HepG2 (cell line): ENCODE measurements around the gene FAM81A. TPM values are rescaled to one million over a fixed set of nuclear protein-coding genes. Genes with fewer than 3 reads are reported as not detected.

Source experiments
- ATAC-seq: fragments of 200-7000 bp; cut with Tn5 transposase; 3 replicates; pipeline ENCODE4 v1.9.1; 2020; ENCODE audit warnings: mild to moderate bottlenecking, moderate library complexity
- BruUV-seq: library from RNA; stranded (reverse); fragments of 400-500 nt; replicated peaks from 2 replicates; lab custom pipeline; 2021; lab: Mats Ljungman, UMichigan
- CTCF ChIA-PET: fragments of 300-600 bp; formaldehyde crosslinking; extraction: SDS; loops from one replicate; lab custom pipeline; 2021; ENCODE audit warnings: low total read pairs, inconsistent platforms, low intra/inter-chr PET ratio; lab: Yijun Ruan, JAX
- POLR2A ChIA-PET: fragments of 350-600 bp; sonication (Branson Sonifier 250); formaldehyde crosslinking; loops from one replicate; lab custom pipeline; 2020; ENCODE audit warnings: antibody characterized with exemption, inconsistent platforms; lab: Yijun Ruan, JAX
- DNase-seq: peaks from one replicate; pipeline ENCODE4 v3.0.0-alpha.2; 2015; ENCODE audit warnings: low spot score
- FAIRE-seq: peaks from 3 replicates; lab custom pipeline; 2011; peaks lifted over from hg19 to GRCh38; lab: Jason Lieb, UNC
- H2AFZ ChIP-seq: one replicate; pipeline ENCODE4 v1.6.1; 2011; ENCODE audit warnings: low read length, inconsistent platforms
- H3K27ac ChIP-seq: fragments of 300-600 bp; 3 replicates; pipeline ENCODE4 v1.8.0; 2011; ENCODE audit warnings: mixed run types, mild to moderate bottlenecking, mixed read lengths, low read length, inconsistent platforms; ENCODE audit not compliant: insufficient read depth; ENCODE audit errors: extremely low read length
- H3K27me3 ChIP-seq, 2 experiments: fragments of 200-600 bp in 1 of 2; 2 replicates in 1 of 2; 3 replicates in 1 of 2; pipeline versions ENCODE4 v1.6.0 to v1.8.0; 2011; ENCODE audit warnings: low read length in 2 of 2, mild to moderate bottlenecking in 2 of 2, moderate library complexity in 2 of 2, inconsistent platforms in 1 of 2; ENCODE audit not compliant: insufficient read depth in 2 of 2, control insufficient read depth in 1 of 2
- H3K36me3 ChIP-seq, 2 experiments: fragments of 200-600 bp in 1 of 2; replicated peaks in 1 of 2; 2 replicates in 1 of 2; 3 replicates in 1 of 2; pipeline versions ENCODE4 v1.5.1 to v1.8.0; 2011; ENCODE audit warnings: low read length in 2 of 2, inconsistent platforms in 1 of 2; ENCODE audit not compliant: insufficient read depth in 2 of 2, control insufficient read depth in 1 of 2
- H3K4me1 ChIP-seq: 2 replicates; pipeline ENCODE4 v1.5.1; 2012; ENCODE audit warnings: low read length, inconsistent platforms; ENCODE audit not compliant: insufficient read depth
- H3K4me2 ChIP-seq: 2 replicates; pipeline ENCODE4 v1.6.0; 2011; ENCODE audit warnings: low read depth, low read length, inconsistent platforms
- H3K4me3 ChIP-seq, 3 experiments: fragments of 200-600 bp in 1 of 3; sonication (generic), shearing (Covaris generic) in 1 of 3; replicated peaks in 1 of 3; 2 replicates each; pipeline ENCODE4 v1.5.1; 2011 to 2016; ENCODE audit warnings: low read length in 3 of 3, inconsistent platforms in 2 of 3, low read depth in 2 of 3, mild to moderate bottlenecking in 2 of 3, control low read depth in 1 of 3, mixed read lengths in 1 of 3; ENCODE audit not compliant: insufficient read depth in 1 of 3
- H3K79me2 ChIP-seq: one replicate; pipeline ENCODE4 v1.6.1; 2011; ENCODE audit warnings: low read length, inconsistent platforms; ENCODE audit not compliant: insufficient read depth
- H3K9ac ChIP-seq: 2 replicates; pipeline ENCODE4 v1.6.0; 2011; ENCODE audit warnings: mild to moderate bottlenecking, low read depth, low read length, inconsistent platforms; ENCODE audit not compliant: insufficient read depth
- H3K9me3 ChIP-seq: 2 replicates; pipeline ENCODE4 v1.5.1; 2012; ENCODE audit warnings: mild to moderate bottlenecking, low read length
- H4K20me1 ChIP-seq: 2 replicates; pipeline ENCODE4 v1.6.0; 2011; ENCODE audit warnings: inconsistent platforms, mild to moderate bottlenecking, low read length, moderate library complexity; ENCODE audit not compliant: insufficient read depth
- AGO1 ChIP-seq: fragments of 200-400 bp; formaldehyde crosslinking; IDR thresholded peaks from 2 replicates; pipeline ENCODE4 v1.6.1; 2017; ENCODE audit warnings: mild to moderate bottlenecking, low read depth, low read length, moderate library complexity; ENCODE audit not compliant: poor library complexity, severe bottlenecking
- HMG20B ChIP-seq: conservative IDR thresholded peaks from 2 replicates; pipeline ENCODE4 v1.6.1; 2016; ENCODE audit warnings: missing genetic modification reagents, missing compliant biosample characterization
- KAT8 ChIP-seq: IDR thresholded peaks from 2 replicates; pipeline ENCODE4 v1.6.1; 2016; ENCODE audit warnings: missing genetic modification reagents, missing compliant biosample characterization
- NR1H2 ChIP-seq: sonication (generic); formaldehyde crosslinking; IDR thresholded peaks from 2 replicates; pipeline ENCODE4 v1.8.1; 2022; ENCODE audit warnings: low read depth, missing genetic modification reagents, borderline replicate concordance
- ZNF30 ChIP-seq: sonication (generic); formaldehyde crosslinking; IDR thresholded peaks from 2 replicates; pipeline ENCODE4 v1.5.0; 2020; ENCODE audit warnings: mild to moderate bottlenecking, missing genetic modification reagents
- ZNF350 ChIP-seq: sonication (generic); formaldehyde crosslinking; IDR thresholded peaks from 2 replicates; pipeline ENCODE4 v1.4.0; 2020; ENCODE audit warnings: mild to moderate bottlenecking, low read depth, missing genetic modification reagents, borderline replicate concordance
- ZNF850 ChIP-seq: sonication (generic); formaldehyde crosslinking; conservative IDR thresholded peaks from 2 replicates; pipeline ENCODE4 v1.9.0; 2021; ENCODE audit warnings: mild to moderate bottlenecking, missing genetic modification reagents
- WGBS: methylation state at CpG from one replicate; pipeline ENCODE4 v1.1.6; 2017; ENCODE audit warnings: low lambda C conversion rate; 5-methylcytosine and 5-hydroxymethylcytosine counted together
- in situ Hi-C: cut with HindIII; loops from 2 replicates; pipeline ENCODE4 v1.10.0; 2017; ENCODE audit warnings: low pct_unique_long_range_greater_than_20kb; ENCODE audit not compliant: extremely low pct_ligation_motif_present
- intact Hi-C: fragments of 100-400 bp; cut with micrococcal nuclease; formaldehyde crosslinking; loops from one replicate; pipeline ENCODE4 v1.10.0; 2022; ENCODE audit not compliant: unreplicated experiment
- polyA plus RNA-seq, 8 experiments: library from polyadenylated mRNA; depleted of rRNA in 3 of 8; stranded (reverse) in 7 of 8; unstranded in 1 of 8; fragments of >200 nt; fragmentation: Illumina TruSeq in 4 of 8; extraction: Trizol in 4 of 8; gene quantifications; 2 replicates each; pipeline versions ENCODE4 v1.2.1 to v1.2.3, GENCODE V29; 2011 to 2016; ENCODE audit warnings: low read depth in 4 of 8, missing spikeins in 1 of 8, mixed read lengths in 1 of 8; ENCODE audit not compliant: insufficient read depth in 1 of 8
- total RNA-seq, 5 experiments: library from RNA; depleted of rRNA; stranded (reverse); fragments of >200 nt; fragmentation: Illumina TruSeq; extraction: Trizol; gene quantifications; 2 replicates each; pipeline ENCODE4 v1.2.3, GENCODE V29; 2016; ENCODE audit warnings: low read depth in 1 of 5
- TF ChIP-seq, protein P1 (sequence below): sonication (generic); formaldehyde crosslinking; IDR thresholded peaks from 2 replicates; pipeline ENCODE4 v1.5.1; 2020; ENCODE audit warnings: mild to moderate bottlenecking, missing genetic modification reagents, moderate library complexity
- TF ChIP-seq, protein P2 (sequence below): sonication (generic); formaldehyde crosslinking; IDR thresholded peaks from 2 replicates; pipeline ENCODE4 v1.4.0; 2020; ENCODE audit warnings: missing genetic modification reagents

FAM81A gene
- total and polyA plus RNA-seq, 2 of the 13 experiments (the other 11 are each of a cell fraction or from before 2014, with no cell fraction given), result 0.09 TPM; not detected in 1

DNA sequence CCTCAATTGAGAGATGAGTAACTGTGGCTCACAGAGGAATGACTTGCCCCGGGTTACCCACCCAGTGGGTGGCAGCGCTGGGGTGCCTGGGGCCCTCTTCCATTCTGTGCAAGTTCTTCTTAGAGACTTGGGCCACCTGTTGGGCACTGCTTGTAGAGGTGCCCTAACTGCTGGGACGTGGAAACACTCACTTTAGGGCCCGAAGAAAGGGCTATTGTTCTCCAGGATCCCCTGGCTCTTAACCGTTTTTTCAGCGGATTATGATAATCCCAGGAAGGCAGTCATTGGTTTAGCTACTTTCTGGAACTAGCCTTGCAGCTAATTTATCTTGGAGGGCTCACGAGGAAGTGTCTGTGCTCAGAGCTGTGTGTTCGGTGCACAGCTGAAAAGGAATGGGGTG is 107.6 kb downstream of the FAM81A start:
- DNase-seq (peak; percentile 13), FAIRE-seq (no peak), ATAC-seq (peak; percentile 26; the same call in 2 of the 3 replicates)
- peak overlapping the region; percentile 41 for H3K4me2 ChIP-seq
- no TSS peak for BruUV-seq
- H3K9ac ChIP-seq, result no peak overlapping the region
- H3K27ac ChIP-seq, result no peak overlapping the region
- intact Hi-C loops (no loop called here), in situ Hi-C loops (no loop called here)
- no peaks in the 10 kb centered on the region for H3K79me2 ChIP-seq
- peaks cover 5 to 32% of the 10 kb centered on the region in 2 experiments; a peak in 4 of 5 replicates for H3K27me3 ChIP-seq
- H3K9me3 ChIP-seq, result no peaks in the 10 kb centered on the region
- H3K36me3 ChIP-seq, result no peaks in the 10 kb centered on the region
- TF ChIP-seq, protein P1, sequence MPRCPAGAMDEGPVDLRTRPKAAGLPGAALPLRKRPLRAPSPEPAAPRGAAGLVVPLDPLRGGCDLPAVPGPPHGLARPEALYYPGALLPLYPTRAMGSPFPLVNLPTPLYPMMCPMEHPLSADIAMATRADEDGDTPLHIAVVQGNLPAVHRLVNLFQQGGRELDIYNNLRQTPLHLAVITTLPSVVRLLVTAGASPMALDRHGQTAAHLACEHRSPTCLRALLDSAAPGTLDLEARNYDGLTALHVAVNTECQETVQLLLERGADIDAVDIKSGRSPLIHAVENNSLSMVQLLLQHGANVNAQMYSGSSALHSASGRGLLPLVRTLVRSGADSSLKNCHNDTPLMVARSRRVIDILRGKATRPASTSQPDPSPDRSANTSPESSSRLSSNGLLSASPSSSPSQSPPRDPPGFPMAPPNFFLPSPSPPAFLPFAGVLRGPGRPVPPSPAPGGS (CRISPR knock-in tag), result 0 out of 2 replicates have a peak, but pooled peaks have one; percentile 26
- TF ChIP-seq AGO1 (no peak), HMG20B (no peak), NR1H2 (no peak), ZNF350 (CRISPR knock-in tag) (no peak)
- POLR2A ChIA-PET, result interaction anchor here (0.6 kb wide), 1 partner anchor 634 kb away, joined by 3 read pairs; no protein-coding TSS in a partner anchor
- H3K4me3 ChIP-seq, result peak overlapping the region in 1 of 3 experiments; percentile 32; a peak in 1 of 6 replicates
- no peak overlapping the region for H2AFZ ChIP-seq
- H4K20me1 ChIP-seq, result no peaks in the 10 kb centered on the region
- CTCF ChIA-PET, result no interaction called here
- 17% methylated on average over 4 of the region's 8 CpGs for WGBS
- H3K4me1 ChIP-seq, result peaks cover 61% of the 10 kb centered on the region

DNA sequence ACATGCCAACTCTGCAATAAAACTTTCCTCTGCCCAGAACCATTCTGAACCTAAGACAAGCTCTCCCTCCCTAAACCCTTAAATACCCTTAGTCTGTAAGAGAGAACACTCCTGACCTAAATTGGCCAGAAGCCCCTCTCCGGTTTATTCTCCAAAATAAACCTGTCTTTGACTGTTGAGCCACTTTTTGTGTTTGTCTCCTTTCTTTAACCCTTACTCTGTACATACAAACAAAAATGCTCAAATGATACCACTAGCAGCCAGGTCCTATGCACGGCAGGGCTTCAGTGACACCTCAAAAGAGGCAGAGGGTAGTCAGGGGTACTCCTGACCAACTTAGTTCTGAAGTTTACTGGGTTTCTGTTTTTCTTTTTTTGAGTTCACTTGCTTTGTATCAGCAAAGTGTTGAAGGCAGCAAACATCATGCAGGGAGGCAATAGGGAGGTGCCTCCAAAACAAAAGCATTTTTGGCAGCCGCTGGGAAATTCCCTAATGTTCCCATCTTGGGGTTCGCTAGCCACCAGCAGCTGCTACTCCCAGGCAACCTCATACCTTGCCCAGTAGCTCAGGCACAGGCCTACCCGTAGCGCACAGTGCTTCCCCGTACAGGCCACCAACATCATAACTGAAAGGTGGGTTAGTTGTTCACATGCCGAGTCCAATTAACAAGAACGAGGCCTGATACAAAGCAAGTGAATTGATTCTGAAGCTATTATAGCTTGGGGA is 110.7 kb downstream of the FAM81A start:
- FAIRE-seq (no peak), ATAC-seq (no peak), DNase-seq (no peak)
- Histone ChIP-seq H3K36me3 (no peaks in the 10 kb centered on the region), H4K20me1 (no peaks in the 10 kb centered on the region), H3K4me1 (peaks cover 85% of the 10 kb centered on the region), H2AFZ (no peak overlapping the region), H3K9ac (no peak overlapping the region), H3K9me3 (no peaks in the 10 kb centered on the region), H3K79me2 (no peaks in the 10 kb centered on the region), H3K4me3 (no peak overlapping the region), H3K27ac (no peak overlapping the region), H3K4me2 (no peak overlapping the region), H3K27me3 (peaks cover 5 to 27% of the 10 kb centered on the region in 2 experiments; a peak in 3 of 5 replicates)
- TF ChIP-seq, protein P2, sequence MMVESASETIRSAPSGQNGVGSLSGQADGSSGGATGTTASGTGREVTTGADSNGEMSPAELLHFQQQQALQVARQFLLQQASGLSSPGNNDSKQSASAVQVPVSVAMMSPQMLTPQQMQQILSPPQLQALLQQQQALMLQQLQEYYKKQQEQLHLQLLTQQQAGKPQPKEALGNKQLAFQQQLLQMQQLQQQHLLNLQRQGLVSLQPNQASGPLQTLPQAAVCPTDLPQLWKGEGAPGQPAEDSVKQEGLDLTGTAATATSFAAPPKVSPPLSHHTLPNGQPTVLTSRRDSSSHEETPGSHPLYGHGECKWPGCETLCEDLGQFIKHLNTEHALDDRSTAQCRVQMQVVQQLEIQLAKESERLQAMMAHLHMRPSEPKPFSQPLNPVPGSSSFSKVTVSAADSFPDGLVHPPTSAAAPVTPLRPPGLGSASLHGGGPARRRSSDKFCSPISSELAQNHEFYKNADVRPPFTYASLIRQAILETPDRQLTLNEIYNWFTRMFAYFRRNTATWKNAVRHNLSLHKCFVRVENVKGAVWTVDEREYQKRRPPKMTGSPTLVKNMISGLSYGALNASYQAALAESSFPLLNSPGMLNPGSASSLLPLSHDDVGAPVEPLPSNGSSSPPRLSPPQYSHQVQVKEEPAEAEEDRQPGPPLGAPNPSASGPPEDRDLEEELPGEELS, result no peak
- TF ChIP-seq ZNF30 (CRISPR knock-in tag) (no peak), ZNF850 (CRISPR knock-in tag) (peak; percentile 85; the same call in 1 of the 2 replicates), KAT8 (CRISPR knock-in tag) (no peak)
- ChIA-PET POLR2A (no interaction called here), CTCF (no interaction called here)
- no TSS peak for BruUV-seq
- intact Hi-C loops, result no loop called here
- WGBS, result 53% methylated on average over 9 of the region's 9 CpGs
- in situ Hi-C loops, result no loop called here
